ENCODE data around the gene EYS.

DNA sequence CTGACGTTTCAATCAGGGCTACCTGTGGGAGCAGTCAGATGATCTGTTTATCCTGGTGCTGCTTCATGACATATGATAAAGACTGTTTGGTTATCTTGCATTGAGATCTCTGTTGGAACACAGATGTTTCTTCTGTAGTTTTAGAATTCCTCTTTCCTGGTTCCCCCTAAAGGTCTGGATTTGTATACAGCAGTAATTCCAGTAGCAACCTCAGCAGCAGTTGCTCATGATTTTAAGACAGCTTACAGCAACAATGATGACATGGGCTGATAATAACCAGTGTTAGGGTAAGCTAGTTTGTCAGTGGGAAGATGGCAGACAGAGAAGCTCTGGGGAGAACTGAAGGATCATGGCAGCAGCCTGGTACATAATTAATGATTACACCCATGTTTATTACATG lies 1632.0 kb downstream of the EYS start:
- TF ChIP-seq, protein P1, sequence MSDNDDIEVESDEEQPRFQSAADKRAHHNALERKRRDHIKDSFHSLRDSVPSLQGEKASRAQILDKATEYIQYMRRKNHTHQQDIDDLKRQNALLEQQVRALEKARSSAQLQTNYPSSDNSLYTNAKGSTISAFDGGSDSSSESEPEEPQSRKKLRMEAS (IDR thresholded peaks at IDR 0.05; ENCODE audit: low read depth, low read length): no peak
- TF ChIP-seq, protein P2, sequence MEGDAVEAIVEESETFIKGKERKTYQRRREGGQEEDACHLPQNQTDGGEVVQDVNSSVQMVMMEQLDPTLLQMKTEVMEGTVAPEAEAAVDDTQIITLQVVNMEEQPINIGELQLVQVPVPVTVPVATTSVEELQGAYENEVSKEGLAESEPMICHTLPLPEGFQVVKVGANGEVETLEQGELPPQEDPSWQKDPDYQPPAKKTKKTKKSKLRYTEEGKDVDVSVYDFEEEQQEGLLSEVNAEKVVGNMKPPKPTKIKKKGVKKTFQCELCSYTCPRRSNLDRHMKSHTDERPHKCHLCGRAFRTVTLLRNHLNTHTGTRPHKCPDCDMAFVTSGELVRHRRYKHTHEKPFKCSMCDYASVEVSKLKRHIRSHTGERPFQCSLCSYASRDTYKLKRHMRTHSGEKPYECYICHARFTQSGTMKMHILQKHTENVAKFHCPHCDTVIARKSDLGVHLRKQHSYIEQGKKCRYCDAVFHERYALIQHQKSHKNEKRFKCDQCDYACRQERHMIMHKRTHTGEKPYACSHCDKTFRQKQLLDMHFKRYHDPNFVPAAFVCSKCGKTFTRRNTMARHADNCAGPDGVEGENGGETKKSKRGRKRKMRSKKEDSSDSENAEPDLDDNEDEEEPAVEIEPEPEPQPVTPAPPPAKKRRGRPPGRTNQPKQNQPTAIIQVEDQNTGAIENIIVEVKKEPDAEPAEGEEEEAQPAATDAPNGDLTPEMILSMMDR (IDR thresholded peaks at IDR 0.05; ENCODE audit: low read depth, low read length): no peak
